Hematopoietic multipotent progenitor cell treated with erythropoietin and hydrocortisone succinate and interleukin-3 and kit ligand, for 6 days (in vitro differentiated cells): ENCODE results near the gene ADAMTSL3.
"Not testable (repeated sequence)": the region's sequence is repeated elsewhere in the genome, so short reads cannot be mapped to it uniquely, and the experiment has no call there.

Experiments used
- DNase-seq: peaks from one replicate; pipeline ENCODE4 v3.0.0-alpha.2; 2015

Gene ADAMTSL3

GRCh38 chr15:83930392-83931212 is 276.7 kb downstream of the ADAMTSL3 start:
- DNase-seq = no peak

GRCh38 chr15:83935774-83936173 is 281.9 kb downstream of the ADAMTSL3 start:
- DNase-seq = no peak

GRCh38 chr15:83940136-83940535 is 286.2 kb downstream of the ADAMTSL3 start:
- no peak for DNase-seq

GRCh38 chr15:83943043-83943442 is 289.1 kb downstream of the ADAMTSL3 start:
- DNase-seq = no peak

GRCh38 chr15:83943849-83944404 is 290.0 kb downstream of the ADAMTSL3 start:
- DNase-seq = no peak

GRCh38 chr15:83947156-83947555 is 293.2 kb downstream of the ADAMTSL3 start:
- no peak for DNase-seq

GRCh38 chr15:83954506-83954905 is 300.6 kb downstream of the ADAMTSL3 start:
- DNase-seq = no peak

- DNase-seq = no peak
Measured at GRCh38 chr15:83955806-83956265, 301.9 kb downstream of the ADAMTSL3 start.

GRCh38 chr15:83956887-83957286 is 303.0 kb downstream of the ADAMTSL3 start:
- no peak for DNase-seq

- no peak for DNase-seq
Measured at GRCh38 chr15:83959477-83959876, 305.6 kb downstream of the ADAMTSL3 start.

- no peak for DNase-seq
Measured at GRCh38 chr15:83960192-83960829, 306.4 kb downstream of the ADAMTSL3 start.

GRCh38 chr15:83961311-83961710 is 307.4 kb downstream of the ADAMTSL3 start:
- no peak for DNase-seq

- DNase-seq = not testable (repeated sequence)
Measured at GRCh38 chr15:83964967-83965366, 311.0 kb downstream of the ADAMTSL3 start.

- DNase-seq = no peak
Measured at GRCh38 chr15:83970295-83970890, 316.5 kb downstream of the ADAMTSL3 start.

- no peak for DNase-seq
Measured at GRCh38 chr15:83971992-83972391, 318.1 kb downstream of the ADAMTSL3 start.

GRCh38 chr15:83973816-83974215 is 319.9 kb downstream of the ADAMTSL3 start:
- DNase-seq = peak; percentile 25

GRCh38 chr15:83977992-83978391 is 324.1 kb downstream of the ADAMTSL3 start:
- no peak for DNase-seq

- DNase-seq = no peak
Measured at GRCh38 chr15:83978588-83978987, 324.7 kb downstream of the ADAMTSL3 start.

GRCh38 chr15:83980637-83981036 is 326.7 kb downstream of the ADAMTSL3 start:
- no peak for DNase-seq

GRCh38 chr15:83982748-83983147 is 328.8 kb downstream of the ADAMTSL3 start:
- no peak for DNase-seq

GRCh38 chr15:83983634-83984458 is 329.9 kb downstream of the ADAMTSL3 start:
- DNase-seq = no peak

- DNase-seq = no peak
Measured at GRCh38 chr15:83984601-83985000, 330.7 kb downstream of the ADAMTSL3 start.

GRCh38 chr15:83991163-83991562 is 337.2 kb downstream of the ADAMTSL3 start:
- DNase-seq = no peak
